B cell (primary cell): ENCODE results near the gene FIBIN.

ENCODE experiments used
- CTCF ChIP-seq: fragments of 200-600 bp; IDR thresholded peaks from one replicate; pipeline ENCODE4 v1.8.0; 2022; ENCODE audit warnings: antibody characterized with exemption, mild to moderate bottlenecking
- EZH2 ChIP-seq: IDR thresholded peaks from 2 replicates; pipeline ENCODE4 v1.6.1; 2012; ENCODE audit warnings: borderline replicate concordance, low read depth, mild to moderate bottlenecking, moderate library complexity, low read length; ENCODE audit not compliant: insufficient read depth, poor library complexity, severe bottlenecking

GRCh38 chr11:27004103-27004502, 10.2 kb downstream of the FIBIN start:
- TF ChIP-seq EZH2 (no peak), CTCF (no peak)
